HepG2 (cell line): ENCODE results near the gene SFMBT1. TPM values are rescaled to one million over a fixed set of nuclear protein-coding genes. Genes with fewer than 3 reads are reported as not detected.
A peak's percentile ranks its signal among the peaks of the same experiment; 100 is the strongest.

Experiments
- ATAC-seq: fragments of 200-7000 bp; cut with Tn5 transposase; 3 replicates; pipeline ENCODE4 v1.9.1; 2020; ENCODE audit warnings: mild to moderate bottlenecking, moderate library complexity
- BruUV-seq: library from RNA; stranded (reverse); fragments of 400-500 nt; replicated peaks from 2 replicates; lab custom pipeline; 2021; lab: Mats Ljungman, UMichigan
- CTCF ChIA-PET: fragments of 300-600 bp; formaldehyde crosslinking; extraction: SDS; loops from one replicate; lab custom pipeline; 2021; ENCODE audit warnings: low total read pairs, inconsistent platforms, low intra/inter-chr PET ratio; lab: Yijun Ruan, JAX
- POLR2A ChIA-PET: fragments of 350-600 bp; sonication (Branson Sonifier 250); formaldehyde crosslinking; loops from one replicate; lab custom pipeline; 2020; ENCODE audit warnings: antibody characterized with exemption, inconsistent platforms; lab: Yijun Ruan, JAX
- DNase-seq: peaks from one replicate; pipeline ENCODE4 v3.0.0-alpha.2; 2015; ENCODE audit warnings: low spot score
- FAIRE-seq: peaks from 3 replicates; lab custom pipeline; 2011; peaks lifted over from hg19 to GRCh38; lab: Jason Lieb, UNC
- H2AFZ ChIP-seq: one replicate; pipeline ENCODE4 v1.6.1; 2011; ENCODE audit warnings: low read length, inconsistent platforms
- H3K27ac ChIP-seq: fragments of 300-600 bp; 3 replicates; pipeline ENCODE4 v1.8.0; 2011; ENCODE audit warnings: mixed run types, mild to moderate bottlenecking, mixed read lengths, low read length, inconsistent platforms; ENCODE audit not compliant: insufficient read depth; ENCODE audit errors: extremely low read length
- H3K27me3 ChIP-seq, 2 experiments: fragments of 200-600 bp in 1 of 2; 2 replicates in 1 of 2; 3 replicates in 1 of 2; pipeline versions ENCODE4 v1.6.0 to v1.8.0; 2011; ENCODE audit warnings: low read length in 2 of 2, mild to moderate bottlenecking in 2 of 2, moderate library complexity in 2 of 2, inconsistent platforms in 1 of 2; ENCODE audit not compliant: insufficient read depth in 2 of 2, control insufficient read depth in 1 of 2
- H3K36me3 ChIP-seq, 2 experiments: fragments of 200-600 bp in 1 of 2; replicated peaks in 1 of 2; 2 replicates in 1 of 2; 3 replicates in 1 of 2; pipeline versions ENCODE4 v1.5.1 to v1.8.0; 2011; ENCODE audit warnings: low read length in 2 of 2, inconsistent platforms in 1 of 2; ENCODE audit not compliant: insufficient read depth in 2 of 2, control insufficient read depth in 1 of 2
- H3K4me1 ChIP-seq: 2 replicates; pipeline ENCODE4 v1.5.1; 2012; ENCODE audit warnings: low read length, inconsistent platforms; ENCODE audit not compliant: insufficient read depth
- H3K4me2 ChIP-seq: 2 replicates; pipeline ENCODE4 v1.6.0; 2011; ENCODE audit warnings: low read depth, low read length, inconsistent platforms
- H3K4me3 ChIP-seq, 3 experiments: fragments of 200-600 bp in 1 of 3; sonication (generic), shearing (Covaris generic) in 1 of 3; replicated peaks in 1 of 3; 2 replicates each; pipeline ENCODE4 v1.5.1; 2011 to 2016; ENCODE audit warnings: low read length in 3 of 3, inconsistent platforms in 2 of 3, low read depth in 2 of 3, mild to moderate bottlenecking in 2 of 3, control low read depth in 1 of 3, mixed read lengths in 1 of 3; ENCODE audit not compliant: insufficient read depth in 1 of 3
- H3K79me2 ChIP-seq: one replicate; pipeline ENCODE4 v1.6.1; 2011; ENCODE audit warnings: low read length, inconsistent platforms; ENCODE audit not compliant: insufficient read depth
- H3K9ac ChIP-seq: 2 replicates; pipeline ENCODE4 v1.6.0; 2011; ENCODE audit warnings: mild to moderate bottlenecking, low read depth, low read length, inconsistent platforms; ENCODE audit not compliant: insufficient read depth
- H3K9me3 ChIP-seq: 2 replicates; pipeline ENCODE4 v1.5.1; 2012; ENCODE audit warnings: mild to moderate bottlenecking, low read length
- H4K20me1 ChIP-seq: 2 replicates; pipeline ENCODE4 v1.6.0; 2011; ENCODE audit warnings: inconsistent platforms, mild to moderate bottlenecking, low read length, moderate library complexity; ENCODE audit not compliant: insufficient read depth
- MED1 ChIP-seq: sonication (generic); formaldehyde crosslinking; IDR thresholded peaks from 2 replicates; pipeline ENCODE4 v1.4.0; 2020; ENCODE audit warnings: missing genetic modification reagents
- MTF1 ChIP-seq: sonication (generic); formaldehyde crosslinking; IDR thresholded peaks from 2 replicates; pipeline ENCODE4 v1.5.0; 2020; ENCODE audit warnings: missing genetic modification reagents
- SIX4 ChIP-seq: sonication (generic); formaldehyde crosslinking; IDR thresholded peaks from 2 replicates; pipeline ENCODE4 v1.4.0; 2020; ENCODE audit warnings: missing genetic modification reagents
- ZNF180 ChIP-seq: sonication (generic); formaldehyde crosslinking; IDR thresholded peaks from 2 replicates; pipeline ENCODE4 v1.4.0; 2020; ENCODE audit warnings: low read depth, missing genetic modification reagents, borderline replicate concordance
- ZNF749 ChIP-seq: sonication (generic); formaldehyde crosslinking; IDR thresholded peaks from 2 replicates; pipeline ENCODE4 v1.8.0; 2022; ENCODE audit warnings: mild to moderate bottlenecking, missing genetic modification reagents, moderate library complexity, borderline replicate concordance
- ZSCAN9 ChIP-seq: IDR thresholded peaks from 2 replicates; pipeline ENCODE4 v1.6.1; 2016; ENCODE audit warnings: borderline replicate concordance
- WGBS: methylation state at CpG from one replicate; pipeline ENCODE4 v1.1.6; 2017; ENCODE audit warnings: low lambda C conversion rate; 5-methylcytosine and 5-hydroxymethylcytosine counted together
- in situ Hi-C: cut with HindIII; loops from 2 replicates; pipeline ENCODE4 v1.10.0; 2017; ENCODE audit warnings: low pct_unique_long_range_greater_than_20kb; ENCODE audit not compliant: extremely low pct_ligation_motif_present
- intact Hi-C: fragments of 100-400 bp; cut with micrococcal nuclease; formaldehyde crosslinking; loops from one replicate; pipeline ENCODE4 v1.10.0; 2022; ENCODE audit not compliant: unreplicated experiment
- polyA plus RNA-seq, 8 experiments: library from polyadenylated mRNA; depleted of rRNA in 3 of 8; stranded (reverse) in 7 of 8; unstranded in 1 of 8; fragments of >200 nt; fragmentation: Illumina TruSeq in 4 of 8; extraction: Trizol in 4 of 8; gene quantifications; 2 replicates each; pipeline versions ENCODE4 v1.2.1 to v1.2.3, GENCODE V29; 2011 to 2016; ENCODE audit warnings: low read depth in 4 of 8, missing spikeins in 1 of 8, mixed read lengths in 1 of 8; ENCODE audit not compliant: insufficient read depth in 1 of 8
- total RNA-seq, 5 experiments: library from RNA; depleted of rRNA; stranded (reverse); fragments of >200 nt; fragmentation: Illumina TruSeq; extraction: Trizol; gene quantifications; 2 replicates each; pipeline ENCODE4 v1.2.3, GENCODE V29; 2016; ENCODE audit warnings: low read depth in 1 of 5
- TF ChIP-seq, protein P1 (sequence below): sonication (generic); formaldehyde crosslinking; IDR thresholded peaks from 2 replicates; pipeline ENCODE4 v1.8.1; 2022; ENCODE audit warnings: mild to moderate bottlenecking, missing genetic modification reagents
- TF ChIP-seq, protein P2 (sequence below): sonication (generic); formaldehyde crosslinking; IDR thresholded peaks from 2 replicates; pipeline ENCODE4 v1.4.0; 2020; ENCODE audit warnings: missing genetic modification reagents, borderline replicate concordance
- TF ChIP-seq, protein P3 (sequence below): sonication (generic); formaldehyde crosslinking; IDR thresholded peaks from 2 replicates; pipeline ENCODE4 v1.5.1; 2020; ENCODE audit warnings: mild to moderate bottlenecking, moderate library complexity, missing genetic modification reagents
- TF ChIP-seq, protein P4 (sequence below): sonication (generic); formaldehyde crosslinking; IDR thresholded peaks from 2 replicates; pipeline ENCODE4 v1.4.0; 2020; ENCODE audit warnings: missing genetic modification reagents, borderline replicate concordance
- TF ChIP-seq, protein P5 (sequence below): sonication (generic); formaldehyde crosslinking; IDR thresholded peaks from 2 replicates; pipeline ENCODE4 v1.4.0; 2020; ENCODE audit warnings: missing genetic modification reagents

Gene SFMBT1
- total and polyA plus RNA-seq, 2 of the 13 experiments (the other 11 are each of a cell fraction or from before 2014, with no cell fraction given): 3.8 to 12.8 TPM

DNA sequence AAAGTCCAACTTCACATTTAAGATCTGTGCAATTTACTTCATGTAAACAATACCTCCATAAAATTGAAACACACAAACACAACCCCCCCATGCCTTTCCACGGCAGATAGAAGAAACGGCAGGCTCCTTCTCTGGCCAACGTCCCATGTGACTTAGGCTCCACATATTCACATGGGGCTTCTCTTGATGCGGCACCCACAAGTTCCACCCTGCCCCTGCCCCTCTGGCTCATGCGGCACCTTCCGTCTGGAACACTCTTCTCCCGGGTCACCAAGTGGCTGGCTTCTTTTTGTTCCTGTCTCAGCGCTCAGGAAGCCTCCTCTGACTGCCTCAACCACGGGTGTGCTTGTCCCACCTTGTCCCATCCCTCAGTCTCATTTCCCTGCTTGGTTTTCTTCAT lies 174.1 kb downstream of the SFMBT1 start:
- Histone ChIP-seq H3K4me3 (no peak overlapping the region), H3K9me3 (no peaks in the 10 kb centered on the region), H4K20me1 (no peaks in the 10 kb centered on the region), H2AFZ (no peak overlapping the region), H3K27ac (peak overlapping the region; percentile 23), H3K4me2 (no peak overlapping the region), H3K27me3 (no peaks in the 10 kb centered on the region), H3K9ac (no peak overlapping the region), H3K4me1 (peaks cover 36% of the 10 kb centered on the region), H3K36me3 (no peaks in the 10 kb centered on the region), H3K79me2 (no peaks in the 10 kb centered on the region)
- in situ Hi-C loops (no loop called here), intact Hi-C loops (no loop called here)
- DNase-seq: no peak
- no peak for FAIRE-seq
- no peak for ATAC-seq
- ChIA-PET POLR2A (no interaction called here), CTCF (no interaction called here)
- BruUV-seq: no TSS peak
- 82% methylated on average over 9 of the region's 9 CpGs for WGBS
- TF ChIP-seq, protein P1, sequence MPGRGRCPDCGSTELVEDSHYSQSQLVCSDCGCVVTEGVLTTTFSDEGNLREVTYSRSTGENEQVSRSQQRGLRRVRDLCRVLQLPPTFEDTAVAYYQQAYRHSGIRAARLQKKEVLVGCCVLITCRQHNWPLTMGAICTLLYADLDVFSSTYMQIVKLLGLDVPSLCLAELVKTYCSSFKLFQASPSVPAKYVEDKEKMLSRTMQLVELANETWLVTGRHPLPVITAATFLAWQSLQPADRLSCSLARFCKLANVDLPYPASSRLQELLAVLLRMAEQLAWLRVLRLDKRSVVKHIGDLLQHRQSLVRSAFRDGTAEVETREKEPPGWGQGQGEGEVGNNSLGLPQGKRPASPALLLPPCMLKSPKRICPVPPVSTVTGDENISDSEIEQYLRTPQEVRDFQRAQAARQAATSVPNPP (CRISPR knock-in tag): no peak
- TF ChIP-seq, protein P2, sequence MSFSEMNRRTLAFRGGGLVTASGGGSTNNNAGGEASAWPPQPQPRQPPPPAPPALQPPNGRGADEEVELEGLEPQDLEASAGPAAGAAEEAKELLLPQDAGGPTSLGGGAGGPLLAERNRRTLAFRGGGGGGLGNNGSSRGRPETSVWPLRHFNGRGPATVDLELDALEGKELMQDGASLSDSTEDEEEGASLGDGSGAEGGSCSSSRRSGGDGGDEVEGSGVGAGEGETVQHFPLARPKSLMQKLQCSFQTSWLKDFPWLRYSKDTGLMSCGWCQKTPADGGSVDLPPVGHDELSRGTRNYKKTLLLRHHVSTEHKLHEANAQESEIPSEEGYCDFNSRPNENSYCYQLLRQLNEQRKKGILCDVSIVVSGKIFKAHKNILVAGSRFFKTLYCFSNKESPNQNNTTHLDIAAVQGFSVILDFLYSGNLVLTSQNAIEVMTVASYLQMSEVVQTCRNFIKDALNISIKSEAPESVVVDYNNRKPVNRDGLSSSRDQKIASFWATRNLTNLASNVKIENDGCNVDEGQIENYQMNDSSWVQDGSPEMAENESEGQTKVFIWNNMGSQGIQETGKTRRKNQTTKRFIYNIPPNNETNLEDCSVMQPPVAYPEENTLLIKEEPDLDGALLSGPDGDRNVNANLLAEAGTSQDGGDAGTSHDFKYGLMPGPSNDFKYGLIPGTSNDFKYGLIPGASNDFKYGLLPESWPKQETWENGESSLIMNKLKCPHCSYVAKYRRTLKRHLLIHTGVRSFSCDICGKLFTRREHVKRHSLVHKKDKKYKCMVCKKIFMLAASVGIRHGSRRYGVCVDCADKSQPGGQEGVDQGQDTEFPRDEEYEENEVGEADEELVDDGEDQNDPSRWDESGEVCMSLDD (CRISPR knock-in tag): no peak
- TF ChIP-seq, protein P3, sequence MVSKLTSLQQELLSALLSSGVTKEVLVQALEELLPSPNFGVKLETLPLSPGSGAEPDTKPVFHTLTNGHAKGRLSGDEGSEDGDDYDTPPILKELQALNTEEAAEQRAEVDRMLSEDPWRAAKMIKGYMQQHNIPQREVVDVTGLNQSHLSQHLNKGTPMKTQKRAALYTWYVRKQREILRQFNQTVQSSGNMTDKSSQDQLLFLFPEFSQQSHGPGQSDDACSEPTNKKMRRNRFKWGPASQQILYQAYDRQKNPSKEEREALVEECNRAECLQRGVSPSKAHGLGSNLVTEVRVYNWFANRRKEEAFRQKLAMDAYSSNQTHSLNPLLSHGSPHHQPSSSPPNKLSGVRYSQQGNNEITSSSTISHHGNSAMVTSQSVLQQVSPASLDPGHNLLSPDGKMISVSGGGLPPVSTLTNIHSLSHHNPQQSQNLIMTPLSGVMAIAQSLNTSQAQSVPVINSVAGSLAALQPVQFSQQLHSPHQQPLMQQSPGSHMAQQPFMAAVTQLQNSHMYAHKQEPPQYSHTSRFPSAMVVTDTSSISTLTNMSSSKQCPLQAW: no peak
- TF ChIP-seq SIX4: no peak
- TF ChIP-seq, protein P4, sequence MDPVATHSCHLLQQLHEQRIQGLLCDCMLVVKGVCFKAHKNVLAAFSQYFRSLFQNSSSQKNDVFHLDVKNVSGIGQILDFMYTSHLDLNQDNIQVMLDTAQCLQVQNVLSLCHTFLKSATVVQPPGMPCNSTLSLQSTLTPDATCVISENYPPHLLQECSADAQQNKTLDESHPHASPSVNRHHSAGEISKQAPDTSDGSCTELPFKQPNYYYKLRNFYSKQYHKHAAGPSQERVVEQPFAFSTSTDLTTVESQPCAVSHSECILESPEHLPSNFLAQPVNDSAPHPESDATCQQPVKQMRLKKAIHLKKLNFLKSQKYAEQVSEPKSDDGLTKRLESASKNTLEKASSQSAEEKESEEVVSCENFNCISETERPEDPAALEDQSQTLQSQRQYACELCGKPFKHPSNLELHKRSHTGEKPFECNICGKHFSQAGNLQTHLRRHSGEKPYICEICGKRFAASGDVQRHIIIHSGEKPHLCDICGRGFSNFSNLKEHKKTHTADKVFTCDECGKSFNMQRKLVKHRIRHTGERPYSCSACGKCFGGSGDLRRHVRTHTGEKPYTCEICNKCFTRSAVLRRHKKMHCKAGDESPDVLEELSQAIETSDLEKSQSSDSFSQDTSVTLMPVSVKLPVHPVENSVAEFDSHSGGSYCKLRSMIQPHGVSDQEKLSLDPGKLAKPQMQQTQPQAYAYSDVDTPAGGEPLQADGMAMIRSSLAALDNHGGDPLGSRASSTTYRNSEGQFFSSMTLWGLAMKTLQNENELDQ (CRISPR knock-in tag): no peak
- TF ChIP-seq MED1 (CRISPR knock-in tag): no peak
- TF ChIP-seq ZSCAN9 (CRISPR knock-in tag): no peak
- no peak for TF ChIP-seq MTF1 (CRISPR knock-in tag)
- TF ChIP-seq ZNF749 (CRISPR knock-in tag): no peak
- TF ChIP-seq, protein P5, sequence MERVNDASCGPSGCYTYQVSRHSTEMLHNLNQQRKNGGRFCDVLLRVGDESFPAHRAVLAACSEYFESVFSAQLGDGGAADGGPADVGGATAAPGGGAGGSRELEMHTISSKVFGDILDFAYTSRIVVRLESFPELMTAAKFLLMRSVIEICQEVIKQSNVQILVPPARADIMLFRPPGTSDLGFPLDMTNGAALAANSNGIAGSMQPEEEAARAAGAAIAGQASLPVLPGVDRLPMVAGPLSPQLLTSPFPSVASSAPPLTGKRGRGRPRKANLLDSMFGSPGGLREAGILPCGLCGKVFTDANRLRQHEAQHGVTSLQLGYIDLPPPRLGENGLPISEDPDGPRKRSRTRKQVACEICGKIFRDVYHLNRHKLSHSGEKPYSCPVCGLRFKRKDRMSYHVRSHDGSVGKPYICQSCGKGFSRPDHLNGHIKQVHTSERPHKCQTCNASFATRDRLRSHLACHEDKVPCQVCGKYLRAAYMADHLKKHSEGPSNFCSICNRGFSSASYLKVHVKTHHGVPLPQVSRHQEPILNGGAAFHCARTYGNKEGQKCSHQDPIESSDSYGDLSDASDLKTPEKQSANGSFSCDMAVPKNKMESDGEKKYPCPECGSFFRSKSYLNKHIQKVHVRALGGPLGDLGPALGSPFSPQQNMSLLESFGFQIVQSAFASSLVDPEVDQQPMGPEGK (CRISPR knock-in tag): no peak
- TF ChIP-seq ZNF180 (CRISPR knock-in tag): no peak
